GM12878 (cell line): ENCODE data around the gene CXorf65.

Source experiments
- ESRRA ChIP-seq: IDR thresholded peaks from 2 replicates; pipeline ENCODE4 v1.6.1; 2012; ENCODE audit warnings: mild to moderate bottlenecking, low read length, improper control_type of control experiment
- MXI1 ChIP-seq: fragments of 150-350 bp; IDR thresholded peaks from 2 replicates; pipeline ENCODE4 v1.6.1; 2011; ENCODE audit warnings: low read depth, mild to moderate bottlenecking, inconsistent platforms, low read length, improper control_type of control experiment
- POLR2AphosphoS2 ChIP-seq: IDR thresholded peaks from 2 replicates; pipeline ENCODE4 v1.6.1; 2011; ENCODE audit warnings: low read depth, mild to moderate bottlenecking, low read length, improper control_type of control experiment, moderate library complexity
- POLR2AphosphoS5 ChIP-seq: IDR thresholded peaks from 2 replicates; pipeline ENCODE4 v1.6.1; 2011; ENCODE audit warnings: mild to moderate bottlenecking, low read length, inconsistent platforms
- TARDBP ChIP-seq: IDR thresholded peaks from 2 replicates; pipeline ENCODE4 v1.6.1; 2016; ENCODE audit warnings: borderline replicate concordance
- TF ChIP-seq, protein P1 (sequence below): IDR thresholded peaks from 2 replicates; pipeline ENCODE4 v1.6.1; 2012; ENCODE audit warnings: mild to moderate bottlenecking, low read depth, low read length
- TF ChIP-seq, protein P2 (sequence below), 3 experiments: IDR thresholded peaks in 2 of 3; conservative IDR thresholded peaks in 1 of 3; 2 replicates each; pipeline ENCODE4 v1.5.1; 2011; ENCODE audit warnings: low read depth in 3 of 3, low read length in 3 of 3, mild to moderate bottlenecking in 3 of 3, control low read depth in 2 of 3, moderate library complexity in 2 of 3, inconsistent platforms in 1 of 3, mixed read lengths in 1 of 3; ENCODE audit not compliant: control insufficient read depth in 2 of 3, insufficient read depth in 1 of 3; ENCODE audit errors: extremely low read depth in 1 of 3
- TF ChIP-seq, protein P3 (sequence below): IDR thresholded peaks from 2 replicates; pipeline ENCODE4 v1.6.1; 2011; ENCODE audit warnings: mild to moderate bottlenecking, low read depth, low read length, moderate library complexity; ENCODE audit not compliant: insufficient replicate concordance

DNA sequence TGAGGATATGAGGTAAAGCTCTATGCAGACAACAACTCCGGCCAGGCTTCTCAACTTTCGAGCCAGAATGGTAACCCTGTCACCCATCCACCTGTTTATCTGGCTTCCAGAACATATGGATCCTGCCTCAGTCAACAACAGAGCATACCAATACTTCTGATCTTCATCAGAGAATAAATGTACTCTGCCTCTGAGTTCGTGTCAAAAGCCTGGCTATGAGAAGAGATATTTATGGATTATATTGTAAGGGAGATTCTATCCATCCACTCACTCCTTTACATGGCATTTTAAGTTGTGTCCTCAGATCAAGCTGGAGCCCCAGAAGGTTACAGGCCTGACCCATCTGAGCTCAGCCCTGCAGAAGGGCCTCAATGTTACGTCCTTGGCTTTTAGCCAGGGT lies 20.6 kb downstream of the CXorf65 start:
- TF ChIP-seq ESRRA, result no peak
- TF ChIP-seq, protein P1, sequence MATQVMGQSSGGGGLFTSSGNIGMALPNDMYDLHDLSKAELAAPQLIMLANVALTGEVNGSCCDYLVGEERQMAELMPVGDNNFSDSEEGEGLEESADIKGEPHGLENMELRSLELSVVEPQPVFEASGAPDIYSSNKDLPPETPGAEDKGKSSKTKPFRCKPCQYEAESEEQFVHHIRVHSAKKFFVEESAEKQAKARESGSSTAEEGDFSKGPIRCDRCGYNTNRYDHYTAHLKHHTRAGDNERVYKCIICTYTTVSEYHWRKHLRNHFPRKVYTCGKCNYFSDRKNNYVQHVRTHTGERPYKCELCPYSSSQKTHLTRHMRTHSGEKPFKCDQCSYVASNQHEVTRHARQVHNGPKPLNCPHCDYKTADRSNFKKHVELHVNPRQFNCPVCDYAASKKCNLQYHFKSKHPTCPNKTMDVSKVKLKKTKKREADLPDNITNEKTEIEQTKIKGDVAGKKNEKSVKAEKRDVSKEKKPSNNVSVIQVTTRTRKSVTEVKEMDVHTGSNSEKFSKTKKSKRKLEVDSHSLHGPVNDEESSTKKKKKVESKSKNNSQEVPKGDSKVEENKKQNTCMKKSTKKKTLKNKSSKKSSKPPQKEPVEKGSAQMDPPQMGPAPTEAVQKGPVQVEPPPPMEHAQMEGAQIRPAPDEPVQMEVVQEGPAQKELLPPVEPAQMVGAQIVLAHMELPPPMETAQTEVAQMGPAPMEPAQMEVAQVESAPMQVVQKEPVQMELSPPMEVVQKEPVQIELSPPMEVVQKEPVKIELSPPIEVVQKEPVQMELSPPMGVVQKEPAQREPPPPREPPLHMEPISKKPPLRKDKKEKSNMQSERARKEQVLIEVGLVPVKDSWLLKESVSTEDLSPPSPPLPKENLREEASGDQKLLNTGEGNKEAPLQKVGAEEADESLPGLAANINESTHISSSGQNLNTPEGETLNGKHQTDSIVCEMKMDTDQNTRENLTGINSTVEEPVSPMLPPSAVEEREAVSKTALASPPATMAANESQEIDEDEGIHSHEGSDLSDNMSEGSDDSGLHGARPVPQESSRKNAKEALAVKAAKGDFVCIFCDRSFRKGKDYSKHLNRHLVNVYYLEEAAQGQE, result no peak
- no peak for TF ChIP-seq POLR2AphosphoS5
- TF ChIP-seq, protein P2, sequence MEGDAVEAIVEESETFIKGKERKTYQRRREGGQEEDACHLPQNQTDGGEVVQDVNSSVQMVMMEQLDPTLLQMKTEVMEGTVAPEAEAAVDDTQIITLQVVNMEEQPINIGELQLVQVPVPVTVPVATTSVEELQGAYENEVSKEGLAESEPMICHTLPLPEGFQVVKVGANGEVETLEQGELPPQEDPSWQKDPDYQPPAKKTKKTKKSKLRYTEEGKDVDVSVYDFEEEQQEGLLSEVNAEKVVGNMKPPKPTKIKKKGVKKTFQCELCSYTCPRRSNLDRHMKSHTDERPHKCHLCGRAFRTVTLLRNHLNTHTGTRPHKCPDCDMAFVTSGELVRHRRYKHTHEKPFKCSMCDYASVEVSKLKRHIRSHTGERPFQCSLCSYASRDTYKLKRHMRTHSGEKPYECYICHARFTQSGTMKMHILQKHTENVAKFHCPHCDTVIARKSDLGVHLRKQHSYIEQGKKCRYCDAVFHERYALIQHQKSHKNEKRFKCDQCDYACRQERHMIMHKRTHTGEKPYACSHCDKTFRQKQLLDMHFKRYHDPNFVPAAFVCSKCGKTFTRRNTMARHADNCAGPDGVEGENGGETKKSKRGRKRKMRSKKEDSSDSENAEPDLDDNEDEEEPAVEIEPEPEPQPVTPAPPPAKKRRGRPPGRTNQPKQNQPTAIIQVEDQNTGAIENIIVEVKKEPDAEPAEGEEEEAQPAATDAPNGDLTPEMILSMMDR (IDR thresholded peaks at IDR 0.05 in 2 of 3, conservative IDR thresholded peaks at IDR 0.05 in 1 of 3; ENCODE audit: control insufficient read depth in 2 of 3, extremely low read depth in 1 of 3, insufficient read depth in 1 of 3, low read depth in 3 of 3, low read length in 3 of 3), result no peak
- no peak for TF ChIP-seq TARDBP
- TF ChIP-seq MXI1, result no peak
- no peak for TF ChIP-seq POLR2AphosphoS2
- TF ChIP-seq, protein P3, sequence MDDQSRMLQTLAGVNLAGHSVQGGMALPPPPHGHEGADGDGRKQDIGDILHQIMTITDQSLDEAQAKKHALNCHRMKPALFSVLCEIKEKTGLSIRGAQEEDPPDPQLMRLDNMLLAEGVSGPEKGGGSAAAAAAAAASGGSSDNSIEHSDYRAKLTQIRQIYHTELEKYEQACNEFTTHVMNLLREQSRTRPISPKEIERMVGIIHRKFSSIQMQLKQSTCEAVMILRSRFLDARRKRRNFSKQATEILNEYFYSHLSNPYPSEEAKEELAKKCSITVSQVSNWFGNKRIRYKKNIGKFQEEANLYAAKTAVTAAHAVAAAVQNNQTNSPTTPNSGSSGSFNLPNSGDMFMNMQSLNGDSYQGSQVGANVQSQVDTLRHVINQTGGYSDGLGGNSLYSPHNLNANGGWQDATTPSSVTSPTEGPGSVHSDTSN, result no peak
